ENCODE data around the gene KDM5B. TPM values are rescaled to one million over a fixed set of nuclear protein-coding genes. Genes with fewer than 3 reads are reported as not detected.

KDM5B gene
- polyA plus RNA-seq, 1 donor from 2014 or later, result 88.4 TPM

GRCh38 chr1:202709276-202710041 is 98.8 kb downstream of the KDM5B start:
- no peak overlapping the region for H2AFZ ChIP-seq (ENCODE audit: low read depth, low read length)
- H4K20me1 ChIP-seq (ENCODE audit: insufficient read depth), result no peaks in the 10 kb centered on the region
- H3K9ac ChIP-seq (ENCODE audit: low read length), result no peak overlapping the region

DNA sequence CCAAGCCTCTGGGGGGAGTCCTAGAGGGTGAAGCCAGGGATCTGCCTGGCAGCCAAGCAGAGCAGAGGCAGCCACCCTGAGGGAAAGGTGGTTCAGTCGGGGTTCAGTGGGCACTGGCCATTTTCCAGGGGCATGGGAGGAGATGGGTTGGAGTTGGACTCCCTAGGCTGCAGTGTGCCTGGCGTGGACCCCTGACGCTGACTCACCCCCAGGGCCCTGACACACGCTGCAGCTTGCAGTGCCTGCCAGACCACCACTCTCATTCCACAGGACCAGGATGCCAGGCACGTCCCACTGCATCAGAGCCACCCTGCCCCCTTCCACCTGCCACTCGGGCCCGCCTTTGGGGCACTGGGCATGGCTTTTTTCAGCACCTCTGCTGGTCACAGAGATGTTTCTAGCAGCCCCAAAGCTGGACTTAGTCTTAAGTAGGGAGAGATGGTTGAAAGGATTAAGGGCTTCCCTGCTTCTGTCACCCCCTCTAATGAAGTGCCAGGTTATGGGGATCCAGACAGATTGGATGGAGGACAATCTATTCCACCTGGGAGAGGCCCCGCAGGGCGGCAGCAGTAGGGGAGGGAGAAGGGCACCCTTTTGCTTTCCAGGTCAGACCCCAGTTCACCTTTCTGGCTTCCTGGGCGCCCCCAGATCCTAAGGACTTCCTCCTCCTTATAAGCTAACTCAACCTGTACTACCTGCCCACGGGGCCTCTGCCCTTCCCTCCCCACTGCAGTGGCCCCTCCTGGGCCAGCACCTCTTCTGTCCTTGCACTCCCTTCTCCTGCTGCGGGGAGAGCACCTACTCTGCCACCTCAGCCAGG is 99.6 kb downstream of the KDM5B start:
- Histone ChIP-seq H4K20me1 (ENCODE audit: insufficient read depth) (no peaks in the 10 kb centered on the region), H3F3A (ENCODE audit: insufficient read depth, low read length, poor library complexity, severe bottlenecking) (no peaks in the 10 kb centered on the region), H3K36me3 (ENCODE audit: insufficient read depth, low read length) (no peaks in the 10 kb centered on the region), H3K27ac (ENCODE audit: low read length) (no peak overlapping the region), H3K9me2 (ENCODE audit: insufficient read depth, low read length) (no peaks in the 10 kb centered on the region), H3K4me3 (ENCODE audit: low read length) (no peak overlapping the region), H3K4me2 (ENCODE audit: low read length) (no peak overlapping the region), H3K79me2 (replicated peaks; ENCODE audit: insufficient read depth, low read length) (no peaks in the 10 kb centered on the region), H3K9me3 (ENCODE audit: low read length) (no peaks in the 10 kb centered on the region), H2AFZ (ENCODE audit: low read depth, low read length) (no peak overlapping the region), H3K27me3 (ENCODE audit: insufficient read depth, low read depth, low read length) (peaks cover 68% of the 10 kb centered on the region), H3K9ac (ENCODE audit: low read length) (no peak overlapping the region)
- TF ChIP-seq EP300 (conservative IDR thresholded peaks at IDR 0.05; ENCODE audit: poor library complexity, severe bottlenecking) (no peak), RAD21 (conservative IDR thresholded peaks at IDR 0.05) (no peak), POLR2AphosphoS5 (IDR thresholded peaks at IDR 0.05) (no peak), TAF1 (IDR thresholded peaks at IDR 0.05; ENCODE audit: low read depth) (no peak), SMC3 (conservative IDR thresholded peaks at IDR 0.05; ENCODE audit: poor library complexity) (no peak), EZH2 (IDR thresholded peaks at IDR 0.05; ENCODE audit: borderline replicate concordance, insufficient read depth, low read length, poor library complexity, severe bottlenecking) (no peak)
- TF ChIP-seq, protein P1, sequence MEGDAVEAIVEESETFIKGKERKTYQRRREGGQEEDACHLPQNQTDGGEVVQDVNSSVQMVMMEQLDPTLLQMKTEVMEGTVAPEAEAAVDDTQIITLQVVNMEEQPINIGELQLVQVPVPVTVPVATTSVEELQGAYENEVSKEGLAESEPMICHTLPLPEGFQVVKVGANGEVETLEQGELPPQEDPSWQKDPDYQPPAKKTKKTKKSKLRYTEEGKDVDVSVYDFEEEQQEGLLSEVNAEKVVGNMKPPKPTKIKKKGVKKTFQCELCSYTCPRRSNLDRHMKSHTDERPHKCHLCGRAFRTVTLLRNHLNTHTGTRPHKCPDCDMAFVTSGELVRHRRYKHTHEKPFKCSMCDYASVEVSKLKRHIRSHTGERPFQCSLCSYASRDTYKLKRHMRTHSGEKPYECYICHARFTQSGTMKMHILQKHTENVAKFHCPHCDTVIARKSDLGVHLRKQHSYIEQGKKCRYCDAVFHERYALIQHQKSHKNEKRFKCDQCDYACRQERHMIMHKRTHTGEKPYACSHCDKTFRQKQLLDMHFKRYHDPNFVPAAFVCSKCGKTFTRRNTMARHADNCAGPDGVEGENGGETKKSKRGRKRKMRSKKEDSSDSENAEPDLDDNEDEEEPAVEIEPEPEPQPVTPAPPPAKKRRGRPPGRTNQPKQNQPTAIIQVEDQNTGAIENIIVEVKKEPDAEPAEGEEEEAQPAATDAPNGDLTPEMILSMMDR (IDR thresholded peaks at IDR 0.05; ENCODE audit: poor library complexity, severe bottlenecking), result no peak
- TF ChIP-seq, protein P2, sequence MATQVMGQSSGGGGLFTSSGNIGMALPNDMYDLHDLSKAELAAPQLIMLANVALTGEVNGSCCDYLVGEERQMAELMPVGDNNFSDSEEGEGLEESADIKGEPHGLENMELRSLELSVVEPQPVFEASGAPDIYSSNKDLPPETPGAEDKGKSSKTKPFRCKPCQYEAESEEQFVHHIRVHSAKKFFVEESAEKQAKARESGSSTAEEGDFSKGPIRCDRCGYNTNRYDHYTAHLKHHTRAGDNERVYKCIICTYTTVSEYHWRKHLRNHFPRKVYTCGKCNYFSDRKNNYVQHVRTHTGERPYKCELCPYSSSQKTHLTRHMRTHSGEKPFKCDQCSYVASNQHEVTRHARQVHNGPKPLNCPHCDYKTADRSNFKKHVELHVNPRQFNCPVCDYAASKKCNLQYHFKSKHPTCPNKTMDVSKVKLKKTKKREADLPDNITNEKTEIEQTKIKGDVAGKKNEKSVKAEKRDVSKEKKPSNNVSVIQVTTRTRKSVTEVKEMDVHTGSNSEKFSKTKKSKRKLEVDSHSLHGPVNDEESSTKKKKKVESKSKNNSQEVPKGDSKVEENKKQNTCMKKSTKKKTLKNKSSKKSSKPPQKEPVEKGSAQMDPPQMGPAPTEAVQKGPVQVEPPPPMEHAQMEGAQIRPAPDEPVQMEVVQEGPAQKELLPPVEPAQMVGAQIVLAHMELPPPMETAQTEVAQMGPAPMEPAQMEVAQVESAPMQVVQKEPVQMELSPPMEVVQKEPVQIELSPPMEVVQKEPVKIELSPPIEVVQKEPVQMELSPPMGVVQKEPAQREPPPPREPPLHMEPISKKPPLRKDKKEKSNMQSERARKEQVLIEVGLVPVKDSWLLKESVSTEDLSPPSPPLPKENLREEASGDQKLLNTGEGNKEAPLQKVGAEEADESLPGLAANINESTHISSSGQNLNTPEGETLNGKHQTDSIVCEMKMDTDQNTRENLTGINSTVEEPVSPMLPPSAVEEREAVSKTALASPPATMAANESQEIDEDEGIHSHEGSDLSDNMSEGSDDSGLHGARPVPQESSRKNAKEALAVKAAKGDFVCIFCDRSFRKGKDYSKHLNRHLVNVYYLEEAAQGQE (IDR thresholded peaks at IDR 0.05; ENCODE audit: borderline replicate concordance), result no peak

More at GRCh38 chr1:202709276-202710041, 98.8 kb downstream of the KDM5B start:
- H3F3A ChIP-seq (ENCODE audit: insufficient read depth, low read length, poor library complexity, severe bottlenecking), result no peaks in the 10 kb centered on the region
- H3K27me3 ChIP-seq (ENCODE audit: insufficient read depth, low read depth, low read length), result peaks cover 60% of the 10 kb centered on the region
- no peaks in the 10 kb centered on the region for H3K36me3 ChIP-seq (ENCODE audit: insufficient read depth, low read length)
- H3K79me2 ChIP-seq (replicated peaks; ENCODE audit: insufficient read depth, low read length), result no peaks in the 10 kb centered on the region
- H3K4me2 ChIP-seq (ENCODE audit: low read length), result peak overlapping the region; percentile 59
- H3K9me2 ChIP-seq (ENCODE audit: insufficient read depth, low read length), result no peaks in the 10 kb centered on the region
- no peaks in the 10 kb centered on the region for H3K9me3 ChIP-seq (ENCODE audit: low read length)
- peak overlapping the region; percentile 73 for H3K4me3 ChIP-seq (ENCODE audit: low read length)
- TF ChIP-seq, protein P2 (IDR thresholded peaks at IDR 0.05; ENCODE audit: borderline replicate concordance), result no peak
- TF ChIP-seq MXI1 (conservative IDR thresholded peaks at IDR 0.05; ENCODE audit: poor library complexity, severe bottlenecking), result no peak
- no peak for TF ChIP-seq POLR2AphosphoS5 (IDR thresholded peaks at IDR 0.05)
- TF ChIP-seq, protein P1 (IDR thresholded peaks at IDR 0.05; ENCODE audit: poor library complexity, severe bottlenecking), result no peak
- no peak for TF ChIP-seq SMC3 (conservative IDR thresholded peaks at IDR 0.05; ENCODE audit: poor library complexity)
- no peak for TF ChIP-seq EZH2 (IDR thresholded peaks at IDR 0.05; ENCODE audit: borderline replicate concordance, insufficient read depth, low read length, poor library complexity, severe bottlenecking)
- H3K27ac ChIP-seq (ENCODE audit: low read length), result no peak overlapping the region

All from neural cell (in vitro differentiated cells).